PFSK-1 (cell line): ENCODE measurements around the gene KCNJ6.

Experiments used
- POLR2AphosphoS5 ChIP-seq: IDR thresholded peaks from 2 replicates; pipeline ENCODE4 v1.6.1; 2012; ENCODE audit warnings: low read depth, mild to moderate bottlenecking, control low read depth, low read length, moderate library complexity
- TAF1 ChIP-seq: IDR thresholded peaks from 2 replicates; pipeline ENCODE4 v1.6.1; 2012; ENCODE audit warnings: low read length, control low read depth, borderline replicate concordance; ENCODE audit not compliant: insufficient read depth
- TF ChIP-seq, protein P1 (sequence below), 2 experiments: IDR thresholded peaks; 2 replicates each; pipeline versions ENCODE4 v1.6.1 to v1.8.0; 2011 to 2012; ENCODE audit warnings: low read depth in 2 of 2, low read length in 2 of 2, control low read depth in 1 of 2, inconsistent platforms in 1 of 2, mild to moderate bottlenecking in 1 of 2, moderate library complexity in 1 of 2; ENCODE audit not compliant: insufficient read depth in 1 of 2

DNA sequence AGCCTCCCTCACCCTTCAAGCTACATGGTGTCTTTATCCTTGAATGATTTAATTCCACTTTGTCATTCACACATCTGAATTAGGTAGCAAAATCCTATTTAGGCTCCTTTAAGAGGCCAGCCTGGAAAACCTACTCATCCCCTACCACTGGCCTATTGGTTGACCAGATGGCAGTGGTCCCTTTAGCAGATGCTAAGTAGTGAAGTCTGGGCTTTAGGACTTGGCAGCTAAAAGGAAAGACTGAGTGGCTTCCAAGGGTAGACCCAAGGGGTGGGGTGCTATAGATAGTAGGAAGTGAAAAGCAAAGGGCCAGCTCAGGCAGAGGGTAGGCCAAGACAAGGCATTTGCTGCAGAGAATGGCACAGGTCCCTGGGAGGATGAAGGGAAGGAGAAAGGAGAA, 46.6 kb downstream of the KCNJ6 start:
- TF ChIP-seq TAF1 (no peak), POLR2AphosphoS5 (no peak)
- TF ChIP-seq, protein P1, sequence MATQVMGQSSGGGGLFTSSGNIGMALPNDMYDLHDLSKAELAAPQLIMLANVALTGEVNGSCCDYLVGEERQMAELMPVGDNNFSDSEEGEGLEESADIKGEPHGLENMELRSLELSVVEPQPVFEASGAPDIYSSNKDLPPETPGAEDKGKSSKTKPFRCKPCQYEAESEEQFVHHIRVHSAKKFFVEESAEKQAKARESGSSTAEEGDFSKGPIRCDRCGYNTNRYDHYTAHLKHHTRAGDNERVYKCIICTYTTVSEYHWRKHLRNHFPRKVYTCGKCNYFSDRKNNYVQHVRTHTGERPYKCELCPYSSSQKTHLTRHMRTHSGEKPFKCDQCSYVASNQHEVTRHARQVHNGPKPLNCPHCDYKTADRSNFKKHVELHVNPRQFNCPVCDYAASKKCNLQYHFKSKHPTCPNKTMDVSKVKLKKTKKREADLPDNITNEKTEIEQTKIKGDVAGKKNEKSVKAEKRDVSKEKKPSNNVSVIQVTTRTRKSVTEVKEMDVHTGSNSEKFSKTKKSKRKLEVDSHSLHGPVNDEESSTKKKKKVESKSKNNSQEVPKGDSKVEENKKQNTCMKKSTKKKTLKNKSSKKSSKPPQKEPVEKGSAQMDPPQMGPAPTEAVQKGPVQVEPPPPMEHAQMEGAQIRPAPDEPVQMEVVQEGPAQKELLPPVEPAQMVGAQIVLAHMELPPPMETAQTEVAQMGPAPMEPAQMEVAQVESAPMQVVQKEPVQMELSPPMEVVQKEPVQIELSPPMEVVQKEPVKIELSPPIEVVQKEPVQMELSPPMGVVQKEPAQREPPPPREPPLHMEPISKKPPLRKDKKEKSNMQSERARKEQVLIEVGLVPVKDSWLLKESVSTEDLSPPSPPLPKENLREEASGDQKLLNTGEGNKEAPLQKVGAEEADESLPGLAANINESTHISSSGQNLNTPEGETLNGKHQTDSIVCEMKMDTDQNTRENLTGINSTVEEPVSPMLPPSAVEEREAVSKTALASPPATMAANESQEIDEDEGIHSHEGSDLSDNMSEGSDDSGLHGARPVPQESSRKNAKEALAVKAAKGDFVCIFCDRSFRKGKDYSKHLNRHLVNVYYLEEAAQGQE (IDR thresholded peaks at IDR 0.05; ENCODE audit: insufficient read depth in 1 of 2, low read depth in 2 of 2, low read length in 2 of 2), result no peak
